Ecto neural progenitor cell (in vitro differentiated cells): ENCODE measurements around the gene IGFL4.

Experiments used
- DNase-seq: peaks from one replicate; pipeline ENCODE4 v3.0.0-alpha.2; 2018; ENCODE audit warnings: low spot score

IGFL4 gene

DNA sequence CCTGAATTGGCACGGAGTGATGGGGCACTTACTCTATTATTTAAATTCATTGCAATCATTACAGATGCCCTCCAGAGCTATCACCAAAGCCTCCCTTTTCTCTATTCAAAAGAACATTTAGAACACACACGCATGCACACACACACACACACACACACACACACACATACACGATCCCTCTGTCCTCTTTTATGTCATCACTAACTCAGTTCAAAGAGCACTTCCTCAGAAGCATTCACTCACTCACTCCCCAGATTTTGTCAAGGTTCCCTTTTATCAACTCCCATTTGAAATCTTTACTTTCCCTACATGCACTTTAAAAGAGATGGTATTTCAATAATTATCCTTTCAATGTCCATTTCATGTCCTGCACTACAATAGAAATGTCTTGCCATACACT lies 22.4 kb upstream of the IGFL4 start:
- DNase-seq: no peak

DNA sequence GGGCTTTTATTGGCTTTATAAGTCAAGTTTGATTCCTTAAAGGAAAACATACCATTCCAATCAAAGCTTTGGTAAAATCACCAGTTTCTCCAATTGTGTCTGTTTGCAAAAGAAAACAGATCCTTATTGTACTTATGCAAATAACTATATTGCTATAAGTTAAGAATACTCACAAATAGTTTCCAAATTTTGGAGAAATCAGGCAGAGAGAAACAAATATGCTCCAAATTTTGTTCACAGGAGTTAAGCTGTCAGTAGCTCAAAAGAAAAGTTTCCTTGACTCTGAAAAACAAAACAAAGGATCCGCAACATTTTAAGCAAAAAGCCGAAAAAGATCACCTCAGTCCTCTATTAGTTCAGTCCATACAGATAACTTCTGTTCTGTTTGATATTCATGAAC lies 19.2 kb upstream of the IGFL4 start:
- no peak for DNase-seq

DNA sequence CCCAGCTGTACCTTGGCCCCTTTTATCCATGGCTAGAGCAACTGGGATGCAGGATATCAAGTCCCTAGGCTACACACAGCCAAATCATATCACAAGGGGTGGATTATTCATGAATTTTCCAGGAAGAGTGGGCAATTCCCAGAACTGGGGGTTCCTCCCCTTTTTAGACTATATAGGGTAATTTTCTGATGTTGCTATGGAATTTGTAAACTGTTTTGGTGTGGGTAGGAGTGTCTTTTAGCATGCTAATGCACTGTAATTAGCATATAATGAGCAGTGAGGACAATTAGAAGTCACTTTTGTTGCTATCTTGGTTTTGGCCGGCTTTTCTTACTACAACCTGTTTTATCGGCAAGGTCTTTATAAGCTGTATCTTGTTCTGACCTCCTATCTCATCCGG lies 18.0 kb upstream of the IGFL4 start:
- no peak for DNase-seq

DNA sequence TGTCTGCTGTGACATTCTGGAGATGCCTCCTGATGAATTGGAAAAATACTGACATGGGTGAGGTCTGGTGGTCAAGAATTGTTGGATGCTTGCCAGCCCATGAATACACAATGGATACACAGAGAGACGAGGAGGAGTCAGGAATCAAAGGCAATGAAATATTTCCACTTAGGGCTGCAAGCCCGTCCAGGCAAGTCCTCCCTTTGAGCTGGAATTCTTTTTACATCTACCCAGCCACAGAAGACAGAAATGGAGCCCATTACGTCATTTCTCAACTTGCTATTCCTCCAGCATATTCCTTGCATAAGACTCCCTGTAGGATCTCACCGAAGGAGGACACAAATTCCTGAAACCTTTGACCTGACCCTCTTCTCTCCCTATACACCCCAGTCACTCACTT lies 15.7 kb upstream of the IGFL4 start:
- no peak for DNase-seq

DNA sequence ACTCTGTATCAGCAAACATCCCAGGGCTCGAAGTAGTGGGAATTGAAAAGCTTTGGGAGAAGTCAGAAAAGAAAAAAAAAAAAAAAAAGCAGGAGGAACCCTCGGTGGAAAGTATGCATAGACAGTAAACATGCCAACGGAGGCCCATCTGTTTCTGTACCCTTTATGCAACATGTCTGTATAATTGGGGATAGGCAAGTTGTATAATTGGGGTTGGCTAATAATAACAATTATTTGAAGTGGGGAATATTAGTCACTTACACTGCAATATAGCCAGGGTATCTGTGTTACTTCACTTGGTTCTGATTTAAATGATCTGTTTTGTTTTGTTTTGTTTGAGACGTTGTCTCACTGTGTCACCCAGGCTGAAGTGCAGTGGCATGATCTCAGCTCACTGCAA lies 12.1 kb upstream of the IGFL4 start:
- DNase-seq: no peak

DNA sequence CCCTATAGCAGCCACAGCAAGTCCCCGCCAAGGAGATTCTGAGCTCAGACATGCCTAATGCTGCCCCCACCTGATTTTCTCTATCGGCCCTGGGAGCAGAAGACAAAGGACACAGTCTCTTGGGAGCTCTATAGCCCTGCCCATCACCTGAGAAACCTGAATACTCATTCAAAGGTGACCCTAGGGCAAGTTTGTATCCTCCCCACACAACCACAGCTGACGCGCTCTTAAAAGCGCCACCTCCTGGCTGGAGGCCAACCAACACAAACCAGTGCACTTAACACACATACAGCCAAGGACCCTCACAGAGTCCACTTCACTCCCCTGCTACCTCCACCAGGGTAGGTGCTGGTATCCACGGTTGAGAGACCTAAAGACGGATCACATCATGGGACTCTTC lies 8.8 kb upstream of the IGFL4 start:
- DNase-seq: no peak

DNA sequence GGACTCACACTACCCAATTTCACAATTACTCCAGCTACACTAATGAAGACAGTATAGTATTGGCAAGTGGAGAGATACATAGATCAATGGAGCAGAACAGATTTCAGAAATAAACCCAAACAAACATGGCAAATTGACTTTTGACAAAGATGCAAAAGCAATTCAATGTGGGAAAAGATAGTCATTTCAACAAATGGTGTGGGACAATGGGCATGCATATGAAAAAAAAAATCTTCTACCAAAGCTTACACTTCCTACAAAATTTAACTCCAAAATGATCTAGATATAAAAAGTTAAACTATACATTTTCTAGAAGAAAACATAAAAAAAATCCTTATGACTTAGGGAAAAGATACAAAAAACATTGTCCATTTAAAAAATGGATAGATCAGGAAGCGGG lies 2.7 kb upstream of the IGFL4 start:
- DNase-seq: no peak

DNA sequence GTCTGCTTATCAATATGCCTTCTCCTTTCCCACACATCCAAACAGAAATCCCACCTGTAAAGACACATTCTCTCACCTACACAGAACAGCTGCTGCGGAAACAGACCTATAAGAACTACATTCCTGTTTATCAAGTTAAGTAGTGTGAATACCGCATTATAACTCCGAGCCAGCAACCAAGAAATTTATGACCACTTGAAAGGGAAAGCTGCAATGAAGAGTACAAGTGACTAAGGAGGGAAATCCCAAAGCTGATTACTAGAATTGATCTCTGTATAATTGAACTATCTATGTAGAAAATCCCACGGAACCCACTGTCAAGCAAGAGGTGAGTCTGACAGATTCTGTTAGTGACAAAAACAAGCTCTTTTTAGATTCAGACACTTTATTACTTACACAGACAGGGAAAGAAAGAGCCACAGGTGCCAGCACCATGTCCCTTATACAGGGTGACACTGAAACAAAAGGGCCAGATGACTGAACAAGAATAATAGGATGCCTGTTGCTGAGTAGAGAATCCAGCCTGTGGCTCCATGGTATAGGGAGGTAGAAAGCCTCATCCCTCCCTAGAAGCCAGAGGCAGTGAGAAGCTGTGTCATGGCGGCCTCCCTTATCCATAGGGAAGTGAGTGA lies 1.6 kb upstream of the IGFL4 start:
- DNase-seq: no peak

DNA sequence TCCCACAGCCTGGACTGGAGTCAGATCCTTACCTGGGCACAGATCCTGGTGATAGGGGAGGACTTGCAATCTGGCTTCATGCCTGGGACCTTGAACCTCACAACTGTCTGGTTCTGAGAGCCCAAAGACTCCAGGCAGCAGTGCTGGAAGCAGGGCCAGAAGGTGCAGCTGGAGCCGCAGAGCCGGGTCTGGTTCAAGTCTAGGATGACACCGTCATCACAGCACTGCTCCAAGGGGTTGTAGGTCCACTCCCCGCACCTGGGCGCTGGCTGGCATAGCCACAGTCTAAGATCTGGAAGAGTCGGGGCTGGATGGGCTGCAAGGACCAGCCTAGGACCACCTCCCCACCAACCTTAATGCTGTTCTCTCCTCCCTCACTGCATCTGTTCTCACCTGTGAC lies 677 bp downstream of the IGFL4 start:
- DNase-seq: no peak

DNA sequence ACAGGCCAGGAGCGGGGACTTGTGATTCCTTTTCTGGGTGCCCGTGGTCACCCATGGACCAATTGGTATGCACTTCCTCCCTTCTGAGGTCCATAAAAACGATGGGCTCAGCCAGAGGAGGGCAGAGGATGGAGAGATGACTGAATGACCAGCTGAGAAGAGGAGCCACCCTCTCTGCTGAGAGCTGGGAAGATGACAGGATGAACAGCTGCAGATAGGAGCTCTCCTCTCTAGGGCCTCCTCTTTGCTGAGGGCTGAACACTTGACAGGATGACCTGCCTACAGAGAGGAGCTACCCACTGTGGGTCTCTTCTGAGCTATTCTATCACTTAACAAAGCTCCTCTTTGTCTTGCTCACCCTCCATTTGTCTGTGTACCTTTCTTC lies 4.1 kb downstream of the IGFL4 start:
- no peak for DNase-seq

DNA sequence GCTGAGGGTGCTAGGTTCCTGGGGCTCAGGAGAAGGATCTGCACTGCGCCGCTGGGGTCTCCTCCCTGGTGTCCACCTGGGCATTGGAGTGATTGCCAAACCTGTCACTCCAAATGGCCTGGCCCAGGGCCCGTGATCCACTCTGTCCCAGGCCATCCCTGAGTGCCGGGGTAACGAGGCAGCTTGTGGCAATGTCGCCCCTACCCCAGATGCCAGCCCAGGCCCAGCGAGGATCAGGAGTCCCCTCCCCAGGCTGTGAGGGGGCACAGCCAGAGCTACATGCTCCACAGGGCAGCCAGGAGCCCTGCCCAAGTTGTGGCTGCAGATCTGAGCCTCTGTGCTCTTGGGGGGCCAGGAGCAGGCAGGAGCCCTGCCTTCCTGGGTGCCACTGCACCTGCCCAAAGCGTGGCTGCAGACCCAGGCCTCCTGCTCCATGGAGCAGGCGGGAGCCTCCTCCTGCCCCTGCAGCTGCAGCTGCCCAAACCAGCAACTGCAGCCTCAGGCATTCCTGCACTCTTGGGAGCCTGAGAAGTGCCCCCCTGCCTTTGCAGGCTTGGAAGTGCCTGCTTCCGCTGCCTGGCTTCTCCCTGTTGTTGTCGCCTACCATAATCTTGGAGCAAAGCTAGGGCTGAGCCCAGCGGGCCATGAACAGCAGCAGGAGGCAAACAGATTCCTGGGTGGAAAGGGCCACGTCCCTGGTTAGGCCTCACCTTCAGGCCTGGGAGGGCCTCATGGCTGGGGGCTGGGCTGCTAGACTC lies 4.6 kb downstream of the IGFL4 start:
- DNase-seq: no peak

DNA sequence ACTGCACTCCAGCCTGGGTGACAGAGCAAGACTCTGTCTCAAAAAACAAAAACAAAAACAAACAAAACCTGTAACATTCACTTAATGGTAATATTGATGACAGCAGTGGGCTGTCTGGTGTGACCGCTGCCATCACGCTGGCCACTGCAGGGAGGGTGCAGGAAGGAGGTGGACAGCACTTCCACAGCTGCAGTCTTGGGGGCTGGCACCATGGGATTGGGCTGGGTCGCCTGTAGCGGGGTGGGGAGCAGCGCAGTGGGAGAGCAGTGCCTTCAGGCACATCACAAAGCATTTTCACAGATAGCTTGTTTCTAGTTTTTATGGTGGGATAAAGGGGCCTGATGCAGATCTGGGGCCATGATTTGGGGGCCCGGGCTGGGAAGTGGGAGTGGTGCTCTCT lies 5.3 kb downstream of the IGFL4 start:
- DNase-seq: no peak

DNA sequence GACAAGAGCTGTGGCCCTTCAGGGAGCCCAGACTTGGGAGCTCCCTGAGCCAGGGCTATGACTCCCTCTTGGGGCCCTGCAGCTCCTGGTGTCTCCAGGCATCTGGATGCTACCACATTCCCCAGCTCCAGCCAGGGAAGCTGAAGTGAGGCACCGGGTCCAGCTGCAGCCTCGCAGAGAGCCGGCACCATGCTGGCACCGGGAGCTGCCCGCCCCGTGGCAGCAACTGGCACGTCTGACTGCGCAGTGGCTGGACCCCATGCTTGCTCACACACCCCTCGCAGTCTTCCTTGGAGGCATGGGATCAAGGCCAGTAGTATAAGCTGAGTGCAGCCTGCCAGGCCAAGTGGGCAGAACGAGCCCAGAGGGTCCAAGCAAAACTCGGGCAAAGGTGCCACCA lies 7.4 kb downstream of the IGFL4 start:
- DNase-seq: no peak

DNA sequence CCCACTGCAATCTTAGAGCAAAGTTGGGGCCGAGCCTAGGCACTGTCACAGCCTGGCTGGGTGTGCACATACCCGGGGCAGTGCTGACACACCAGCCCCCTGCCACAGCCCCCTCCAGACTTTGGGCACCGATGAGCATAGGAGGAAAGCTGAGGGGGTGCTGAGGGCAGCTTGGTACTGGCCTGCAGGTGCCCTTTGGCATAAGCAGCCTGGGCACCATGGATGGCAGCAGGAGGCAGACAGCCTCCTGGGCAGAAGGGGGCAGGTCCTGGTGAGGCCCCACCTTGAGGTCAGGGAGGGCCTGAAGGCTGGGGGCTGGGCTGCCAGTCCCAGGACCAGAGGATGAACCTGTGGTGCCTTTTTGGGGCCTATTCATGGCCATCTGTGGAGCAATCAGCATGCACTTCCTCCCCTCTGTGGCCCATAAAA lies 8.2 kb downstream of the IGFL4 start:
- DNase-seq: no peak

DNA sequence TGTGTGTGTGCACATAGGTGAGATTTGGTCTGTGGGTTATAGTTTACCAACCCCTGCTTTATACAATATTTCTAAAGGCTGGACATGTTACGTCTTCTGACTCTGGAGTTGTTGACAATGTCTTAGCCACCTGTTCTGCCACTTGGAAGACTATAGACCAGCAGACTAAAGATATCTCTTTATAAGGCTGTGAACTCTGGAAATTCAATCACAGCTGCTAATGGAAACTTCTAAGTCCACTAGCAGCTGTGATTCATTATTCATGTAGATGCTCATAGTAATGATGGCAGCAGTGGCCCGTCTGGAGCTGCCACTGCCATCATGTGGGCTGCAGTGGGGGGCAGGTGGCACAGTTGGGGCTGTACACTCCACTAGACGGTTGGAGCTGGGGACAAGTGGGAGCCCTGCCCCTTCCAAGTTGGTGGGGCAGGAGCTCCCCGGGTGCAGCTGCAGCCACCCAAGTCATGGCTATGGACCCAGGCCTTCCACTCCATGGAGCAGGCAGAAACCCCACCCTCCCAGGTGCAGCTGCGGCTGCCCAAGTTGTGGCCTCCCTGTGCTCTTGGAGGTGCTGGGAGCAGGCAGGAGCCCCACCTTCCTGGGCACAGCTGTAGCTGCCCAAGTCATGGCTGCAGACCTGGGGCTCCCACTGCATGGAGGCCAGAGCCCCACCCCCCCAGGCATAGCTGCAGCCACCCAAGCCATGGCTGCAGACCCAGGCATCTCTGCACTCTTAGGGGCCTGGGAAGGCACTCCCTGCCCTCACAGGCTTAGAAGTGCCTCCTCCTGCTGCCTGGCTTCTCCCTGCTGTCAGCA lies 8.8 kb downstream of the IGFL4 start:
- no peak for DNase-seq

DNA sequence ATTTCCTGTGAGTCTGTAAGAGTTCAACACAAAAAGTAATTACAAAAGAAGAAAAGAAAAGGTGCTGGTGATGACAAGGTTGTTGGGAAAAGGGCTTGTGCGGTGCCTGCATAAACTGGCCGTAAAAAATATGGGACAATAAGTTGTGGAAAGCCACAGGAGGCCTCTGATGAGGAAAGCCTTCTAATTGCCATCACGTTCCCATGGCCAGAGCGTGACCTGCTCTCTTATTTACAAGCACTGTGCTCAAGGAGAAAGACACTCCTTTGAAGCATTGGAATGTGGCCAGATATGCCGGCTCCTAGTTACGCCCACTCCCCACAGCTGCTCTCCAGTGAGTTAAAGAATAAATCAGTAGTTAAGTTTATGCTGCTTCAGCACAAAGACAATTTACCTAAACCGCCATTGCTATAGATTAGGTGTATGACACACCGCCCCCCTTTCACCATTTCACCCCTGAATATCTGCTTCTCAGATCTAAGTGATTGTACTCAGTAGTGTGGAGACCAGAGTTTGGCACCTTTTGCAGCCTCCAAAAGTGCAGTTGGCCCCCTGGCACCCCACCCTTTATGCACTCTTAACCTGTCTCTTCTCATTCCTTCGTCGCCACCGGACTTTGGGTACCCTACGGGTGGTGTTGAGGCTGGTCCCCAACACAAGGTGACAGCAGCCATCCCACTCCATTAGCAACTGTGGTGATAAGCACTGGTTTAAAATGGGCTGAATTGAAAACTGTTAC lies 9.8 kb downstream of the IGFL4 start:
- no peak for DNase-seq

DNA sequence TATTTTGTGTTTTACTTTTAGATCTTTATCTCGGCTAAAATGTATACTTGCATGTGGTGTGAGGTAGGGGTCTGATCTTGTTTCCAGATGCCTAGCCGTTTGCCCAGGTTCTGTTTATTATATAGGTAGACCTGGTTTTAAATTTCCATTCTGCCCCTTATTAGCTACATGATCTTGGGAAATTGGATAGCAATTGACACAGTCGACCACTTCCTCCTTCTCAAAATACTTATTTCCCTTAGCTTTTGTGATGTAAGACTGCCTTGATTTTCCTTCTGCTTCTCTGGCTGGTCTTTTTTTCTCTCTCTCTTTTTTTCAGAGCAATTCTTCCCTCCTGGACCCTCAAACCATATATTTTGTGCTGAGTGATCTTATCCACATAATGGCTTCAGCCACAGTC lies 15.0 kb downstream of the IGFL4 start:
- no peak for DNase-seq

DNA sequence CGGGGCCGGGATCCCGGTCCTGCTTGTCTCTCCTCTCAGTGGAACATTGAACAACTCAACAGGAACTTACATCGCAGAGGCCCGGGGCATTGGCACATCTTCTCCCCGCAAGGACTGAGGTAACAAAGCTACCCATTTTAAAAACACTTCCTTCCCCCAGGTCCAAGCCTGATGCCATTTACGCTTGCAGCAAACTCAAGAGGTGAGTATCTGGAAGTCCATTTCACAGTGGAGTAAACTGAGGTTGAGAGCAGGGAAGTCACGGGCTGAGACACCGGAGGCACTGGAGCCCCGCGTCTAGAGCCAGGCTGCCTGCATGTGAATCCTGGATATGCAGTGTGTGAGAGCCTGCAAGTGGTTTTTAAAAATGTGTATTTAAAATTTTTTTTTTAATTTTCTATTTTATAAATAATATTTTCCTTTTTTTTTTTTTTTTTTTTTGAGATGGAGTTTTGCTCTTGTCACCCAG lies 17.5 kb downstream of the IGFL4 start:
- no peak for DNase-seq

DNA sequence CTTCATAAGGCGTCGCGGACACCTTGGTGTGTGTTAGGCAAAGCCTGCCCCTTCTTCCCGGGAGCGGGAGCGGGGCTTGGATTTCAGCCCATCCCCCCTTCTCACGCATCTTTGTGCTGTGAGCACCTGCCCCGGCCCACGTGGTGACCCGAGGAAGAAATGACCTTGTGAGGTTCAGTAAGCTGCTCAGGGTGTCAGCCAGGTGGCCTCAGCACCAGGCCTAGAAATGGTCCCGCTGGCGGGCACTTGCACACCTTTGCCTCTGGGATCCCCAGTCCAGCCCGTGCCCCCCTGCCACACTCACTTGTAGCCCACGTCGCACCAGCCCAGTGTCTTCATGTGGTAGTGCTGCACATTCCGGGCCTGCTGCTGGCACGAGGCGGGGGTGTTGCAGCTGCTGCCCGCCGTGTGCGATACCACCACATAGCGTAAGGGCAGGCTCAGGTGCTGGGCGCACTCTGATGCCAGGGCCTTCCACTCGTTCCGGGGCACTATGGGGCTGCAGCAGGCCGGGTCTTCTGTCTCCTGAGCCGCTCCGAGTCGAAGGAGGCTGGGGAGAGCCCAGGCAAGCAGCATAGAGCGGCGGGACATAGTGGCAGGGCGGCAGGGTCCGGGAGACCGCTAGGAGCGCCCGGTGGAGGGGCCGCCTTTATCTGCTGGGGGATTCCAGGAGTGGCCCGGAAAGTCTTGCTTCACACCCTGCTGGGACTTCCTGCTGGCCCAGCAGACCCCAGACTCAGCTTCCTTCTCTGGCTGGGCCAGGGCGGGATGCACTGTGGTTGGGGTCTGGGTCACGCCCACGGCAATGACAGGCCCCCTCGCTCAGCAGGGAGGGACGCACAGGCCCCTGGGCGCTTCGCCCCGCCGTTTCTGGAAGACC lies 18.1 kb downstream of the IGFL4 start, which contains the start of gene PGLYRP1:
Gene PGLYRP1 (minus strand): TSS at position 623 of the 880 bp plus-strand sequence. CDS start 32 bp downstream, at position 591.
- DNase-seq: no peak

DNA sequence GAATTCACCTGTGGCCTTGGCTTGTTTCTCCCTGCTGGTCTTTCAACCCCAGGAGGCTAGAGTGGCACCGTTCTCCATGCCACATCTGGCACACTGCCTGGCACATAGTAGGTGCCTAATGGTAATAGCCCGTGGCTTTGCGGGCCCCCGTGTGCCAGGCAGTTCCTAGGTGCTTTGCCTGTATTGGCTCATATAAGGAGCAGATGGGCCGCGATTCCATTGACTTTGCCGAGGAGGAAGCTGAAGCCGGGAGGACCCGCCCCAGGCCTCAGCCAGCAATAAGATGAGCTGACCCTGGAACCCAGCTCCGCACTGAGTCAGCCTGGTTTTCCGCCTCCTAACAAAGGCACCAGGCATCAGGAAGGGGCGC lies 18.8 kb downstream of the IGFL4 start:
- DNase-seq: no peak

DNA sequence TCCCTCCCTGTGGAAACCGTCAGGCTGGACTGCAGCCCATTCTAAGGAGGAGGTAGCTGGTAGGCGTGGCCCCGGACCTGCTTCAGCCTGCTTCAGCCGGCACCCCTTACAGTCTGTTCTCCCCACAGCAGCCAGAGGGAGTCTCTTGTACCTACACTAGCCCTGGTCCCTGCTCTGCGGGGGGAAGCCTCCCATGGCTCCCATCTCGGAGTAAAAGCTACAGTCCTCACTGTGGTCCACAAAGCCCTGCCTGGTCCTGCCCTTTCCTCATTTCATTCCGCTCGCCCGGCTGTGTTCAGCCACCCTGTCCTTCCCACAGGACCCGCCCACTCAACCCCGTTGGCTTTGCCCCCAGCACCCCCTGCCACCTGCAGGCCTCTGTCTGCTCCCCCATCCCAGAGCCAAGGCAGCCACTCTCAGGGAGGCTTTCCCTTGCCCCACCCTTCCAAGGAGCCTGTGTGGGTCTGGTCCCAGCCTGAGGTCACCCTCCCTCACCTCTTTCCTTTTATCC lies 19.2 kb downstream of the IGFL4 start:
- DNase-seq: no peak
